Measurements from ENCODE around the gene CACNA1C. TPM values are rescaled to one million over a fixed set of nuclear protein-coding genes. Genes with fewer than 3 reads are reported as not detected.

The CACNA1C gene
- total RNA-seq, 1 experiment from 2014 or later = 1.1 TPM

DNA sequence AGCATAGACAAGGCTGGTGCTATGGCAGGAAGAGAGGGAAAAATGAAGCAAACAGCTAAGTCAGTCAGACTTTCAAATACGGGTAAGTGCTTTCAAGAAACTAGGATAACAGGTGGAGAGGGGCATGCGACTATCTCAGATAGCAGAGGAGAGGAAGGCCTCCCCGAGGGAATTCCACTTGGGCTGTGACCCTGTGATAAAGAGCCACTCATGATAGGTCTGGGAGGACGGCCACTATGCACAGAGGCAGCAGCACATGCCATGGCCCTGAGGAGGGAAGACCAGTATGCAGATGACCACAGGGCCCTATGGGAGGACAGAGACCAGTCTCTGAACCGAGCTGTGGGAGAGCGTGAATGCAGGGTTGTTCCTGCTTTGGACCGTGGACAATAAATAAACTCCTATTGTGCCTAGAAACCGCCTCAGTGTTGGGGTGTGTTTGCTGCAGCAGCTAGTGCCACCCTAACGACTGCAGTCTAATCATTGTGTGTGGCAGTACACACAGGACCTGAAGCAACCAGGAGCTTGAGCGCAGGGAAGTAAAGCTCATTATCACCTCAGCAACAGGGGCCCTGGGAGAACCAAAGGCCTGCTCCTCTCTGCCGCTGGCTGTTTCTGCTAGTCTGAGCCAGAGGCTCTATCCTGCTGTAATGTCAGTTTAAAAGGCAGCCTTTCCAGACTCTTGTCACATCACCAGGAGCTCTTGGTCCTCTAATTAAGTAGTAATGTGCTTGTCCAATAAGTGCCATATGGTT lies 119.1 kb downstream of the CACNA1C start:
- Histone ChIP-seq H3K56ac (ENCODE audit: insufficient read length, low read depth, low read length) (no peak overlapping the region), H2AK5ac (ENCODE audit: insufficient read length, low read length) (no peak overlapping the region), H2AFZ (ENCODE audit: low read length) (no peak overlapping the region), H3K4ac (ENCODE audit: low read depth, low read length) (no peak overlapping the region), H3K4me2 (ENCODE audit: insufficient read depth, insufficient read length, low read length) (no peak overlapping the region), H3K23me2 (ENCODE audit: insufficient read length, low read depth, low read length, poor library complexity, severe bottlenecking) (no peaks in the 10 kb centered on the region), H4K91ac (ENCODE audit: insufficient read length, low read depth, low read length) (no peak overlapping the region), H3K27ac (ENCODE audit: insufficient read length, low read depth, low read length) (no peak overlapping the region), H4K5ac (ENCODE audit: insufficient read length, low read depth, low read length) (no peak overlapping the region), H3K9ac (ENCODE audit: extremely low read depth, insufficient read length, low read length) (no peak overlapping the region), H3K79me1 (ENCODE audit: insufficient read depth, low read depth, low read length, poor library complexity, severe bottlenecking) (no peaks in the 10 kb centered on the region), H3K14ac (ENCODE audit: insufficient read depth, low read length) (no peak overlapping the region), H2BK15ac (ENCODE audit: low read depth, low read length) (no peak overlapping the region), H3K79me2 (ENCODE audit: insufficient read depth, low read length) (no peaks in the 10 kb centered on the region), H4K20me1 (ENCODE audit: control insufficient read depth, insufficient read depth, insufficient read length) (no peaks in the 10 kb centered on the region), H2BK20ac (ENCODE audit: low read depth, low read length, poor library complexity, severe bottlenecking) (no peak overlapping the region), H3K9me3 (ENCODE audit: control insufficient read depth, low read depth, low read length) (no peaks in the 10 kb centered on the region), H3K23ac (ENCODE audit: insufficient read length, low read depth, low read length) (no peak overlapping the region), H2BK12ac (ENCODE audit: insufficient read length, low read depth, low read length) (no peak overlapping the region), H3K4me1 (ENCODE audit: insufficient read depth, low read length) (peaks cover 6% of the 10 kb centered on the region; the same call in 1 of the 2 replicates), H2BK120ac (ENCODE audit: low read depth, low read length, poor library complexity, severe bottlenecking) (no peak overlapping the region), H3K18ac (ENCODE audit: insufficient read length, low read depth, low read length) (no peak overlapping the region), H3K27me3 (ENCODE audit: insufficient read depth, low read length) (no peaks in the 10 kb centered on the region), H2BK5ac (ENCODE audit: insufficient read length, low read length) (no peak overlapping the region), H3T11ph (ENCODE audit: low read length) (no peak overlapping the region), H4K8ac (replicated peaks; ENCODE audit: insufficient read length, low read depth, low read length) (no peak overlapping the region)
- WGBS (ENCODE audit: extremely low coverage, insufficient read length, low lambda C conversion rate) = no CpG with 5 or more reads among the region's 11 CpGs
- H3K4me3 Mint-ChIP-seq = no peak overlapping the region
- peaks cover under 1 to 2% of the 10 kb centered on the region in 2 experiments; a peak in 2 of 5 replicates for H3K9me3 Mint-ChIP-seq
- TF ChIP-seq CTCF (conservative IDR thresholded peaks at IDR 0.05) = no peak
- no peak for DNase-seq
- H3K4me1 Mint-ChIP-seq = peaks cover 4% of the 10 kb centered on the region in 2 experiments; a peak in 3 of 4 replicates
- peak overlapping the region in 1 of 3 experiments; percentile 3; a peak in 1 of 7 replicates for H3K27ac Mint-ChIP-seq
- peaks cover 4% of the 10 kb centered on the region for H3K27me3 Mint-ChIP-seq (ENCODE audit: low read depth)
- 0 out of 7 replicates have a peak, but pooled peaks cover 0 to 1% (median 0%) of the 10 kb centered on the region in 3 experiments for H3K36me3 Mint-ChIP-seq (ENCODE audit: insufficient read depth in 1 of 3, low read depth in 3 of 3)

Measured in H9 (cell line).